Hematopoietic multipotent progenitor cell treated with erythropoietin and hydrocortisone succinate and interleukin-3 and kit ligand, for 17 days (in vitro differentiated cells): ENCODE data around the gene PMF1.

Experiments
- DNase-seq: peaks from one replicate; pipeline ENCODE4 v3.0.0-alpha.2; 2015; ENCODE audit warnings: low spot score

Gene PMF1

GRCh38 chr1:156236164-156236563, 23.4 kb downstream of the PMF1 start:
- no peak for DNase-seq

- no peak for DNase-seq
Measured at GRCh38 chr1:156238248-156238647, 25.4 kb downstream of the PMF1 start.

- no peak for DNase-seq
Measured at GRCh38 chr1:156241311-156241811, 28.6 kb downstream of the PMF1 start.

GRCh38 chr1:156241926-156242325, 29.1 kb downstream of the PMF1 start, which contains the start of gene BGLAP:
Gene BGLAP, plus strand, starts transcription at chr1:156242184. Its CDS starts 48 bp downstream, at chr1:156242232.
- no peak for DNase-seq

GRCh38 chr1:156242738-156243137, 29.9 kb downstream of the PMF1 start:
- no peak for DNase-seq

- DNase-seq, result no peak
Measured at GRCh38 chr1:156244126-156244525, 31.3 kb downstream of the PMF1 start.

GRCh38 chr1:156244712-156245111, 31.9 kb downstream of the PMF1 start:
- no peak for DNase-seq

- no peak for DNase-seq
Measured at GRCh38 chr1:156245451-156246232, 32.8 kb downstream of the PMF1 start.

- no peak for DNase-seq
Measured at GRCh38 chr1:156246241-156246780, 33.5 kb downstream of the PMF1 start.

GRCh38 chr1:156246781-156247459, 34.1 kb downstream of the PMF1 start:
- no peak for DNase-seq

GRCh38 chr1:156247460-156248322, 34.9 kb downstream of the PMF1 start, which contains the start of gene PAQR6:
Gene PAQR6, minus strand, starts transcription at chr1:156248056. Its CDS starts 1,325 bp downstream, at chr1:156246731.
- no peak for DNase-seq

GRCh38 chr1:156248323-156248683, 35.5 kb downstream of the PMF1 start:
- DNase-seq, result no peak

GRCh38 chr1:156249593-156249992, 36.8 kb downstream of the PMF1 start:
- no peak for DNase-seq

GRCh38 chr1:156251527-156251926, 38.7 kb downstream of the PMF1 start:
- DNase-seq, result no peak

- no peak for DNase-seq
Measured at GRCh38 chr1:156253634-156254033, 40.8 kb downstream of the PMF1 start.

- DNase-seq, result no peak
Measured at GRCh38 chr1:156257711-156258110, 44.9 kb downstream of the PMF1 start.

GRCh38 chr1:156258859-156259258, 46.1 kb downstream of the PMF1 start:
- DNase-seq, result no peak

GRCh38 chr1:156259805-156260204, 47.0 kb downstream of the PMF1 start:
- DNase-seq, result no peak

- no peak for DNase-seq
Measured at GRCh38 chr1:156260896-156261295, 48.1 kb downstream of the PMF1 start.

GRCh38 chr1:156262461-156263287, 49.9 kb downstream of the PMF1 start:
- peak; percentile 47 for DNase-seq

- no peak for DNase-seq
Measured at GRCh38 chr1:156263288-156263655, 50.5 kb downstream of the PMF1 start.
